GM13976 (cell line): Measurements from ENCODE around the gene WDR7.

ENCODE experiments used
- DNase-seq: peaks from one replicate; pipeline ENCODE4 v3.0.0; 2012; ENCODE audit warnings: low spot score
- CTCF ChIP-seq: IDR thresholded peaks from 2 replicates; pipeline ENCODE4 v1.5.1; 2012; ENCODE audit warnings: borderline replicate concordance, mild to moderate bottlenecking; ENCODE audit not compliant: insufficient read depth; ENCODE audit errors: extremely low read depth, missing control alignments, control extremely low read depth
- in situ Hi-C: fragments of 300-500 bp; cut with MboI; formaldehyde crosslinking; loops from one replicate; pipeline ENCODE4 v1.12.0; 2022; ENCODE audit warnings: low sequenced_read_pairs, mixed read lengths, inconsistent platforms; ENCODE audit not compliant: unreplicated experiment

The WDR7 gene

GRCh38 chr18:56743115-56743514 is 92.0 kb downstream of the WDR7 start:
- no peak for DNase-seq
- in situ Hi-C loops: no loop called here
- TF ChIP-seq CTCF: no peak

GRCh38 chr18:56747032-56747658 is 96.0 kb downstream of the WDR7 start:
- peak; percentile 27 for DNase-seq
- no peak for TF ChIP-seq CTCF
- in situ Hi-C loops: no loop called here

GRCh38 chr18:56747857-56748256 is 96.7 kb downstream of the WDR7 start:
- no peak for TF ChIP-seq CTCF
- no peak for DNase-seq
- in situ Hi-C loops: no loop called here

GRCh38 chr18:56748698-56749268 is 97.6 kb downstream of the WDR7 start:
- peak; percentile 35 for DNase-seq
- in situ Hi-C loops: no loop called here
- TF ChIP-seq CTCF: peak; percentile 30

- TF ChIP-seq CTCF: no peak
- in situ Hi-C loops: no loop called here
- DNase-seq: no peak
Observed at GRCh38 chr18:56756966-56757365, 105.8 kb downstream of the WDR7 start.

GRCh38 chr18:56770097-56770496 is 118.9 kb downstream of the WDR7 start:
- in situ Hi-C loops: no loop called here
- DNase-seq: no peak
- no peak for TF ChIP-seq CTCF

GRCh38 chr18:56770873-56771272 is 119.7 kb downstream of the WDR7 start:
- DNase-seq: no peak
- no peak for TF ChIP-seq CTCF
- in situ Hi-C loops: no loop called here
